Spleen (tissue), 13 donors: Measurements from ENCODE around the gene ZBTB7B. TPM values are rescaled to one million over a fixed set of nuclear protein-coding genes. Genes with fewer than 3 reads are reported as not detected.
A peak's percentile ranks its signal among the peaks of the same experiment; 100 is the strongest.

Experiments
- DNase-seq: peaks from one replicate; pipeline ENCODE4 v3.0.0-alpha.2; 2020
- H3K27ac ChIP-seq, 8 donors: fragments of 200-600 bp; sonication (generic) in 7 of 8; 1 replicate in 4 of 8; 2 replicates in 4 of 8; pipeline versions ENCODE4 v1.5.0 to v1.8.0; 2016 to 2021; ENCODE audit warnings: inconsistent platforms in 4 of 8, mild to moderate bottlenecking in 4 of 8, moderate library complexity in 1 of 8
- H3K27me3 ChIP-seq, 7 donors: fragments of 200-600 bp; sonication (generic) in 6 of 7; replicated peaks in 1 of 7; 1 replicate in 4 of 7; 2 replicates in 3 of 7; pipeline versions ENCODE4 v1.5.0 to v1.8.0; 2016 to 2021; ENCODE audit warnings: inconsistent platforms in 3 of 7, mild to moderate bottlenecking in 1 of 7
- H3K36me3 ChIP-seq, 6 donors: fragments of 200-600 bp; sonication (generic) in 5 of 6; 1 replicate in 4 of 6; 2 replicates in 2 of 6; pipeline versions ENCODE4 v1.5.0 to v1.8.0; 2016 to 2021; ENCODE audit warnings: inconsistent platforms in 2 of 6
- H3K4me1 ChIP-seq, 6 donors: fragments of 200-600 bp; sonication (generic) in 5 of 6; 1 replicate in 3 of 6; 2 replicates in 3 of 6; pipeline versions ENCODE4 v1.5.0 to v1.8.0; 2016 to 2021; ENCODE audit warnings: inconsistent platforms in 3 of 6
- H3K4me3 ChIP-seq, 8 donors: fragments of 200-600 bp; sonication (generic) in 7 of 8; 1 replicate in 4 of 8; 2 replicates in 4 of 8; pipeline versions ENCODE4 v1.5.0 to v1.8.0; 2016 to 2021; ENCODE audit warnings: inconsistent platforms in 4 of 8, mild to moderate bottlenecking in 4 of 8, moderate library complexity in 2 of 8
- H3K9me3 ChIP-seq, 8 donors: fragments of 200-600 bp; sonication (generic) in 7 of 8; 1 replicate in 4 of 8; 2 replicates in 4 of 8; pipeline versions ENCODE4 v1.5.0 to v1.8.0; 2016 to 2021; ENCODE audit warnings: inconsistent platforms in 4 of 8
- POLR2A ChIP-seq, 3 donors: fragments of 450-650 bp; IDR thresholded peaks; one replicate each; pipeline ENCODE4 v1.5.1; 2017; ENCODE audit warnings: antibody characterized with exemption in 3 of 3, mild to moderate bottlenecking in 1 of 3
- POLR2AphosphoS5 ChIP-seq, 3 donors: sonication (generic); formaldehyde crosslinking; IDR thresholded peaks; one replicate each; pipeline ENCODE4 v1.5.1; 2017; ENCODE audit warnings: antibody characterized with exemption in 3 of 3
- WGBS, 5 donors: extraction: QIAGEN DNeasy Blood & Tissue Kit in 3 of 5; methylation state at CpG; one replicate each; pipeline versions ENCODE4 v1.1.5 to v1.1.7; 2013 to 2018; 5-methylcytosine and 5-hydroxymethylcytosine counted together
- intact Hi-C: fragments of 100-400 bp; cut with DNase I; formaldehyde crosslinking; loops from one replicate; pipeline ENCODE4 v1.15.0; 2023; ENCODE audit warnings: low total_unique reads
- long read RNA-seq, 2 donors: transcript quantifications; one replicate each; lab custom pipeline, GENCODE V29; 2026
- polyA plus RNA-seq, 3 donors: library from polyadenylated mRNA; stranded (reverse); fragments of 200-250 nt; gene quantifications; one replicate each; pipeline ENCODE4 v1.2.1, GENCODE V29; 2013
- total RNA-seq, 7 donors: library from RNA; depleted of rRNA in 3 of 7; stranded (reverse); fragments of >200 nt in 3 of 7; fragmentation: NEBNext Ultra II Directional in 4 of 7; extraction: Animal tissue kit (Norgen Biotek cat#: 25700) in 4 of 7; gene quantifications; one replicate each; pipeline versions ENCODE4 v1.1.0 to v1.2.1, GENCODE V29; 2016 to 2021
- TF ChIP-seq, protein P1 (sequence below), 11 experiments: fragments of 200-600 bp in 7 of 11; fragments of 450-650 bp in 4 of 11; sonication (generic) in 4 of 11; IDR thresholded peaks in 8 of 11; conservative IDR thresholded peaks in 3 of 11; 1 replicate in 7 of 11; 2 replicates in 4 of 11; pipeline versions ENCODE4 v1.4.0 to v1.8.0; 2016 to 2021; ENCODE audit warnings: antibody characterized with exemption in 11 of 11, inconsistent platforms in 4 of 11, mild to moderate bottlenecking in 1 of 11
- donor health status: healthy with polysubstance abuse.
- donor health status: DM: no; HTN: no; CAD: no; lungs with moderate emphysema.
- donor health status: DM: no; HTN: no; CAD: no.
- donor health status: Bipolar disorder and iron deficiency.
- donor health status: healthy.
- donor health status: DM: no; HTN: no; CAD: no.
- donor health status: DM: yes; HTN: yes; CAD: no.

ZBTB7B gene
- 10 to 100 TPM; 44.0 to 88.9 (median 68.8) TPM for total RNA-seq
- polyA plus RNA-seq: 10 to 100 TPM; 11.1 to 38.6 (median 13.4) TPM
- long read RNA-seq, donor 1, partial matches to known transcripts: 0 of 3 reads
- long read RNA-seq, donor 1, other reads (novel, unspliced or antisense): 0 of 3 reads
- long read RNA-seq, donor 2, partial matches to known transcripts: 0 of 4 reads
- long read RNA-seq, donor 2, other reads (novel, unspliced or antisense): 0 of 4 reads

DNA sequence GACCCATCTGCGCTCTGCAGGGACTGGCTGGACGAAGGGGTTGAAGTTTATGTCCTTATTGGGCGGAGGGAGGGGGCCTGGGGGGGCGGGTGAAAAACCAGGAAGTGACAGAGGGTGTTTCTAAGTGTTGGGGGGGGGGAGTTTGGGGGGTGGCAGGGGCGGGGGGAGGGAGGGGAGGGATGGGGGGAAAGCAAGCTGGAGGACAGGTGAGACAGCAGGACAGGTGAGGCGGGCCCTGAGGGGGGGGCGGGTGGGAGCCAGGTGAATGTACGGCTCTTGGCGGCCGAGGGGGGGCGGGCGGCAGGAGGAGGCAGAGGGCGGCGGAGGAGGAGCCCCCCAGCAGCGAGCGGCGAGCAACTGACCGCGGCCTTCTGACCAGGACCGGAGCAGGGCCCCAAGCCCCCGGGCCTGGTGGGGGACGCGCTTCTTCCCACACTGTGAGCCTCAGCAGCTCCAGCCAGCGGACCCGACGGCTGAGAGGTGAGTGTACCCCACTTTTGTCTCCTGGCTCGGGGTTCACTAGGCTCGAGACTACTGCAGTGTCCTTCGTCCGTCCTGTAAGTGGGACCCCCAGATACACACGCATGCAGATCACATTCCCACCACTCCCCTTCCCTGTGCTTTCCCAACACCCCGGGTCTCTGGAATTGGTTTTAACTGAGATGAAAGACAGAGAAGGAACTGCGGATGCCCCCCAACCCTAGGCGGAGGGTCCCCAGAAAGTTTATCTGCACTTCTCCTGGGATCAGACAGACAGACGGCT is at the start of gene ZBTB7B:
Gene ZBTB7B (plus strand): TSS at position 339 of the 763 bp plus-strand sequence. CDS start 11,859 bp downstream, outside the sequence.
- no peaks in the 10 kb centered on the region for H3K9me3 ChIP-seq
- no peaks in the 10 kb centered on the region for H3K36me3 ChIP-seq
- 0 to 3% (median 0%) methylated on average over 24 to 33 of the region's 35 CpGs for WGBS, 5 donors
- peaks cover 43 to 91% (median 65%) of the 10 kb centered on the region in 6 donors for H3K4me1 ChIP-seq
- peak within 1 kb of the TSS; percentile 90 to 99 (median 95) for H3K27ac ChIP-seq
- intact Hi-C loops: loop anchor here (5.0 to 10.0 kb wide), 2 partner anchors 40 to 62 kb away; partner anchors contain the start of genes EFNA4 and PYGO2
- H3K27me3 ChIP-seq: no peaks in the 10 kb centered on the region
- peak within 1 kb of the TSS; percentile 75 to 90 (median 79) for H3K4me3 ChIP-seq
- DNase-seq: peak; percentile 91
- TF ChIP-seq, protein P1, sequence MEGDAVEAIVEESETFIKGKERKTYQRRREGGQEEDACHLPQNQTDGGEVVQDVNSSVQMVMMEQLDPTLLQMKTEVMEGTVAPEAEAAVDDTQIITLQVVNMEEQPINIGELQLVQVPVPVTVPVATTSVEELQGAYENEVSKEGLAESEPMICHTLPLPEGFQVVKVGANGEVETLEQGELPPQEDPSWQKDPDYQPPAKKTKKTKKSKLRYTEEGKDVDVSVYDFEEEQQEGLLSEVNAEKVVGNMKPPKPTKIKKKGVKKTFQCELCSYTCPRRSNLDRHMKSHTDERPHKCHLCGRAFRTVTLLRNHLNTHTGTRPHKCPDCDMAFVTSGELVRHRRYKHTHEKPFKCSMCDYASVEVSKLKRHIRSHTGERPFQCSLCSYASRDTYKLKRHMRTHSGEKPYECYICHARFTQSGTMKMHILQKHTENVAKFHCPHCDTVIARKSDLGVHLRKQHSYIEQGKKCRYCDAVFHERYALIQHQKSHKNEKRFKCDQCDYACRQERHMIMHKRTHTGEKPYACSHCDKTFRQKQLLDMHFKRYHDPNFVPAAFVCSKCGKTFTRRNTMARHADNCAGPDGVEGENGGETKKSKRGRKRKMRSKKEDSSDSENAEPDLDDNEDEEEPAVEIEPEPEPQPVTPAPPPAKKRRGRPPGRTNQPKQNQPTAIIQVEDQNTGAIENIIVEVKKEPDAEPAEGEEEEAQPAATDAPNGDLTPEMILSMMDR (IDR thresholded peaks at IDR 0.05 in 8 of 11, conservative IDR thresholded peaks at IDR 0.05 in 3 of 11): peak in 1 of 11 experiments; percentile 2
- no peak for TF ChIP-seq POLR2A (IDR thresholded peaks at IDR 0.05)

DNA sequence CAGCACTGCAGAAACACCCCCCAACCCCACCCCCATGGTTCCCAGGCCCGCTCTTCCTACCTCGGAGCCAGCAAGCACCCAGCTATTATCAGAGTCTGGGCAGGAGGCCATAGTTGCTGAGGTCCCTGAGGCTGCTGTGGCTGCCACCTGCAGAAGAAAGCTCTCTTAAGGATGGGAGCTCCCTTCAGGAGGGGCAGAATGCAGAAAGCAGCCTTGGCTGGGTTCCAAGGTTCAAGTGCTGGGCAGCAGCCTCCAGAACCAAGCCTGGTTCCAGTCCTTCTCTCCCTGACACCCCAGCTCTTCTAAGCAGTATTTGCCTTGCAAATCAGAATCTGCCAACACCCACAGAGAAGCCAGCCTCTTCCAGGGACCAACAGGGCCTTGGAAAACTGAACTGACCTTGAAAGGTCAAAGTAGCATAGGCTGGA is 49.0 kb upstream of the ZBTB7B start:
- peaks cover 0 to 40% (median 20%) of the 10 kb centered on the region in 6 donors for H3K36me3 ChIP-seq
- intact Hi-C loops: no loop called here
- WGBS, 5 donors: 67 to 87% (median 73%) methylated on average over 2 of the region's 2 CpGs
- H3K4me1 ChIP-seq: peaks cover 51 to 83% (median 69%) of the 10 kb centered on the region in 6 donors
- H3K27ac ChIP-seq: peak overlapping the region in 7 of 8 donors; percentile 36 to 89 (median 83)
- peak; percentile 46 for DNase-seq
- no peaks in the 10 kb centered on the region for H3K27me3 ChIP-seq
- peak overlapping the region in 2 of 8 donors; percentile 9 to 78 for H3K4me3 ChIP-seq
- H3K9me3 ChIP-seq: no peaks in the 10 kb centered on the region
- TF ChIP-seq POLR2AphosphoS5 (IDR thresholded peaks at IDR 0.05) (no peak), POLR2A (IDR thresholded peaks at IDR 0.05) (no peak)
- TF ChIP-seq, protein P1 (IDR thresholded peaks at IDR 0.05 in 8 of 11, conservative IDR thresholded peaks at IDR 0.05 in 3 of 11): no peak

DNA sequence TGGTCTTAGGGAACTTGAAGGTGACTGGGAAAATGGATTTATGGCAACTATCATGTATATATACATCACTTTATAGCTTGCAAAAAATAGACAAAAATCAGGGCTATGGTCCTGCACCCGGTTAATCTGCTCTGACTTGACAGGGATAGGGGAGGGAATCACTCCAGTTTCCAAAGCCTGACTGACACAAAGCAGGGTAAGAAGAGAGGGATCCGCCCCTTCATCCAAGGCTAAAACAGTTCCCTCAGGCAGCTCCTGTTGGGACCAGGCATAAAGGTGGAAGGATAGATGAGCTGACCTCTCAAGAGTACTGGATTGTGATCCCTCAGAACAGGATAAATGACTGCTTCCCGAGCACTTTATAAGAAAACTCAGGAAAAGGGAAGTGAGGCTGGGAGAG is 48.1 kb upstream of the ZBTB7B start:
- H3K9me3 ChIP-seq: no peaks in the 10 kb centered on the region
- H3K36me3 ChIP-seq: peaks cover 0 to 42% (median 30%) of the 10 kb centered on the region in 6 donors
- peak overlapping the region in 7 of 8 donors; percentile 35 to 89 (median 83) for H3K27ac ChIP-seq
- peaks cover 52 to 92% (median 74%) of the 10 kb centered on the region in 6 donors for H3K4me1 ChIP-seq
- peak overlapping the region in 7 of 8 donors; percentile 52 to 78 (median 61) for H3K4me3 ChIP-seq
- intact Hi-C loops: no loop called here
- H3K27me3 ChIP-seq: no peaks in the 10 kb centered on the region
- no peak for DNase-seq
- TF ChIP-seq POLR2A (IDR thresholded peaks at IDR 0.05) (no peak), POLR2AphosphoS5 (IDR thresholded peaks at IDR 0.05) (no peak)
- TF ChIP-seq, protein P1 (IDR thresholded peaks at IDR 0.05 in 8 of 11, conservative IDR thresholded peaks at IDR 0.05 in 3 of 11): no peak
- 52 to 72% (median 66%) methylated on average over 3 of the region's 3 CpGs for WGBS, 5 donors
